T-helper 1 cell (primary cell): Measurements from ENCODE around the gene SPRED2.

Experiments used
- DNase-seq, 5 donors: peaks; one replicate each; pipeline ENCODE4 v3.0.0-alpha.2; 2012 to 2020

Gene SPRED2

DNA sequence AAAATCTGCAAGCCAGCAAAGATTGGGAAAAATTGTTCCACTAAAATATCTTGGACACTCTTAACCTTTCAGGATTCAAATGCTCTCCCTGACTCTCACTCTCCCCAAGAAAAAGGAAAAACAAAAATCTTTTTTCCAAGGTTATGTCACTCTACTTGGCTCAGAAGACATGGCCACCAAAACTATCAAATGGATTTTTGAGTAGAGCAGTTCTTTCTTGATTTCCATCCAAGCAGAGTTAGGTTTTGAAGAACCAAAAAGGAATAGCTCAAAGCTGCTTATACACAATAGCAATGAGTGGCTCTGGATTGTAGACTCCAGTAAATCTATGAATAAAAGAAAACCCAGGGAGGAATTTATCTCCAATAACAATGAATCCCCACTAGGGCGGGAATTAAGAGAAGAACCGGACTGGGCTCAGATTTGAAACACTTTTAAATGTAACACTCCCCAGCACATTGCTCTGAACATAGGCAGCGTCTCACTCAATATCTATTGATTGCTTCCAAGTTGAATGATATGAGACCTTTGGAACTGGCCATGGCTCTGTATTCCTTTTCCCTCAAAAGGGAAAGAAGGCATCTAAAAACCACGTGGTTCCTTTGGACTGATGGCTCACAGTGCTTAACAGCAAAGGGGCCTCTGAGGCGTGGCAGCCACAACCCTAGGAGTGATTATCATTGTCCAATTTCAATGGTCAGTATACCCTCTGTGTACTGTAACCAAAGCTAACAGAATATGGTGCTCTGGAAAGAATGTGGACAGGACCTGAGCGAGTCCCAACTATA is 68.3 kb downstream of the SPRED2 start:
- DNase-seq = no peak

DNA sequence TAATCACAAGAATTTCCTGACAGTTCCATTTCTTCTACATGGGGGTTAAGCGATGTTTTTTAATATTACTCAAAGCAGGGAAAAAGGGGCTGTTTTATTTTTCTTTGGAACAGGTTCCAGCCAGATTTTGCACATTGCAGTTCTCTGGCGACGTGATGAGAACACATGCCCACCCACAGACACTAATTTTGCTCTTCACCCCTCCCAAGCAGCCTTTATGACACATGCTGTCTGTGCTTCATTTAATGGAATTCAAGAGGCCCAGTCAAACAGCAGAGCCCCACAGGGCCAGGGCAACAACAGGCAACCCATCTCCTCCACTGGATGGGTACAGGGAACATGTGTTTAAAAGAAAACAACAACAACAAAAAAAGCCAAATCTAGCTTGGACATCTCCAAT is 70.8 kb downstream of the SPRED2 start:
- no peak for DNase-seq

DNA sequence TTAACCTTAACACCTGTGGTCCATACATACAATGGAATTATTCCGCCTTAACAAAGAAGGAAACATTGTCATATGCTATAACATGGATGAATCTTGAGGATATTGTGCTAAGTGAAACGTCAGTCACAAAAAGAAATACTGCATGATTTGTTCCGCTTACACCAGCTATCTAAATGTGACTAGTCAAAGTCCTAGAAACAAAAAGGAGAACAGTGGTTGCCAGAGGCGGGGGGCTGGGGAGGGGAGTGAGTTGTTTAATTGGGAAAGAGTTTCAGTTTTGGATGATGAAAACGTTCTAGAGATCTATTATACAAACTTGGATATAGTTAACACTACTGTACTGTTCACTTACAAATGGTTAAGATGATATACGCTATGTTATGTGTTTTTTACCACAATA is 72.0 kb downstream of the SPRED2 start:
- DNase-seq = no peak

DNA sequence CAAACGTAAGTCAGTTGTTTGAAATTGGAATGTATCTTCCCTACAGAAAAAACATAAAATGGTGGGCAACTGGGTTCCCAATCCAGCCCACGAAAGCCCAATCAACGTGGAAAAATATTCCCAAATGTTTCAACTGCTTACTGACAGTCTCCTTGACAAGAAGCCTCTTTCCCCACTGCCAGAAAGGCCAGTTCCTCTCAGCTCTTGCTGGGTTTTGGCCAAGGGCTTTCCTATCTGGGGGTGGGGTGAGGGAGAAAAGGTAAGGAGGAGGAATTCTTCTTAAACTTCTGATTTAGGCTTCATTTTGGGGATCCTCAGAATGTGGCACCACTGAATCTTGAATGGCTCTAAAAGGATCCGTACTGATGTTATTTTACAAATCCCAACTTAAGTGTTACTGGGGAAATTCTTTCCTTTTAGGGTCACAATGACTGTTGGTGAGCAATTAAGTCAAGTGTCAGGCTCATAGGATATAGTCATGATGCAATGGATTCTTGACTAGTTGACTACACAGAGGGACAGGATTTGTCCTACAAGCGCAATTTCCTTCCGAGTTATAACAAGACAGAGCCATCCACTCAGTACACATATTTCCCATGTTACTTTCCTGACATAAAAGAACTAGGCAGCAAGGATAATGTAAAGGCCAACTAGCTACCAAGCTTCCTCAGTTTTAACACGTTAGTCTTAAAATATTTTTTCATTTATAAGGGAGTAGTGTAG is 73.6 kb downstream of the SPRED2 start:
- DNase-seq = no peak

- peak in 1 of 5 donors; percentile 35 for DNase-seq
These were observed 74.5 kb downstream of the SPRED2 start for GRCh38 chr2:65357959-65358294.

GRCh38 chr2:65357095-65357958 is 75.1 kb downstream of the SPRED2 start:
- DNase-seq = no peak

- DNase-seq = no peak
These were observed 77.1 kb downstream of the SPRED2 start for GRCh38 chr2:65355186-65355831.

- no peak for DNase-seq
These were observed 77.6 kb downstream of the SPRED2 start for GRCh38 chr2:65354773-65355172.

GRCh38 chr2:65353927-65354326 is 78.5 kb downstream of the SPRED2 start:
- DNase-seq = no peak

GRCh38 chr2:65353046-65353445 is 79.4 kb downstream of the SPRED2 start:
- DNase-seq = no peak

DNA sequence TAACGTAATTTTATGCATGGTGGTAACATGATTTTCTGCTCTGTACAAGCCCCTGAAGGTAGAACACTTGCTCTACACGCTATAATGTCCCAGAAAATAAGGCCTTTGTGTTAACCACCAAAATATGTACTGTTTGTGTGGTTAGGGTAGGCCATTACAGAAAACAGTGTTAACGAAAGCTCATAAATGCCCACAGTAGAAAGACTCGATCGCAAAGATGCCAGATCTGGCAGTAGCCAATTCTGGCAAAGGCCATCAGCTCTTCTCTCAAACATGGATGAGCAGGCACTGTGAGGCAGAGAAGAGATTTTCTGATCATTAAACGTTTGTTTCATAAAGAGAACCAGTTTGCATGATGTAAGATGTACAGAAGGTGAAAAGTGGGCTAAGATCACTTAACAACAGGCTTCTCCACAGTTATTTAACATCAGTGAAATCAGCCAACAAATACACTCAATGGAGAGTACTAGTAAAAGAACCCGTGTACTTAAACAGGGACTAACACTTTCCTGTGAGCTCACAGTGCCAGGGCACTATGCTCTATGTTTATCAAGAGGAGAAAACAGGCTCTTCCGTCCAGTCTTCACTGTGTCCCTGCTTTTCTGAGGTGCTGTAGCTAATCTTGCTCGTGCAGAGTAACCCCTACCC is 80.3 kb downstream of the SPRED2 start:
- no peak for DNase-seq

DNA sequence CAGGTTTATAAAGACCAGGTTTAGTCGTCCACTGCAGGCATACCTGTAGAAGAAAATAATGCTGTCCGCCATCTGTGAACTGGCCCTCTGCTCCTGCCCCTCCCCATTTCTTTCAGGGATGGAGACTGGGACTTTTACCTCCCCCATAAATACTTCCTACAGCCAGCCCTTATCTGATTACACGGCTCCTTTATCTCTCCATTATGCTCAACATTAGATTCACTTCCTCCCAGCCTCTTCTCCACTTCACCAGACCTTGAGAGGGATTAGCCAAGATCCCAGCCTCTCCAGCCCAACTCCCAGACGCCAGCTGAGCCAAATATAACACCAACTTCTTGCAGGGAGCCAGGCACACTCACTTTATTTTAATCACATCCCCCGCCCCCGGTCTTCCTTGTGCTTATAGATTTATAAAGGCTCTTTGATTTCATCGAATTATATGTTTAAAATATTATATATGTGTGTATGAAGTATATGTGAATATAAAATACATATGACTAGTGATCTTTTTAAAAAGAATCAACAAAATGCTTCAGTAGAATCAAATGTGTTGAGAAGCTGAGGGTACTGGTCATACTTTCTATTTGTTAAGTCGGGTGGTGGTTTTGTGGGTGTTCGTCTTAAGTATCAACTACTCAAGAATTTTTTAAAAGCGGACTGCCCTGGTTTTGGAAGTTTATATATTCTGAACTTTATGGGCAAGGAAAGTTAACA is 81.0 kb downstream of the SPRED2 start:
- no peak for DNase-seq

DNA sequence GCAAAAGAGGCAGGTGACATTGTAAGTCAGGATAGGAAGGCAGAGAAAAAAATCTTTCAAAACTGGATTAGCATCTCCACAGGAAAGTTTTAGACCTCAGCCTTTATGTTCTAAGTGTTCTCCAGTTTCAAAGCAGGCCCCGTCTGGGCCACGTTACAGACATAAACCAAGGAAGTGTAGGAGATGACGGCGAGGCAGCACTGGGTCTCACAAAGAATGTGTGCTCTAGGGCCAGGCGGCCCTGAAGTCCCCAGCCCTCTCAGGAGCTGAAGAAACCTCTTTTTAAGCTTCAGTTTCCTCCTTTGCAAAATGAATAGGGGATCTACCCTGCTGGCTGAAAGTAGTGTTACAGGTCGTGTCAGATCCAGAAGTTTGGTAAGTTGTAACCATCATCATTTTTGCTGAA is 81.7 kb downstream of the SPRED2 start:
- DNase-seq = no peak

GRCh38 chr2:65349863-65350262 is 82.5 kb downstream of the SPRED2 start:
- DNase-seq = no peak

- DNase-seq = no peak
These were observed 84.5 kb downstream of the SPRED2 start for GRCh38 chr2:65347913-65348312.

DNA sequence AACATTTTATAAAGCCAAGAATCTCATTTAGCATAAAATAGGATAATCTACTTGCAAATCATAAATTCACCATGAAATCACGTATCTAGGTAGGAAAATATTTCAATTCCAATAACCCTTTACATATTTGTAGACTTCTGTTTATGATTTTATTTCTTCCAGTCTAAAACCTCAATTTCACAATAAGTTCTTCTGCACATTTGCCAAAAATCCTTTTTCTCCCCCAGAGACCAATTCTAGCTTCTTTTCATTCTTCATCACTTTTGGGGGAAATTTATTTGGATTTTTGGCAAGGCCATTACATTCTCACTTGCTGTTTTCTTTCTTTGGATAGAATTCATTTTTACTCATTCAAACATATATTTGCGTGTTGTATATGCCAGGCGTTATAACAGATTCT is 86.8 kb downstream of the SPRED2 start:
- no peak for DNase-seq

DNA sequence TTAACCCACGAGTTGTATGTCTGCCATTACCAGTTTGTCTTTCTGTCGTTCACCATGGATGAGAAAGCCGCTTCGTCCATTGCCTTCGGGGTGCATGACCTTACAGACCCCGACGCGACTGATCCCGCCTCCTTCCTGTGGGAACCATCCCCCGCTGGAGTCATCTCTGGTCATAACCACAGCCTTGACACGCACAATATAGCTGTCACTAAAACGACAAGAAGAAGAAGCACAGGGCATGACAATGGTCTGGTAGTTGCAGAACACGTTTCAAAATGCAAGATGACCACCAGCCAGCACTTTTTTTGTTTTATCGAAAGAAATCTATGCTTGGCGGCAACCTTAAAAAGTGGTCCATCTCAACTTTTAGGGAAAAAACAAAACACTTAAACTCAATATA is 87.7 kb downstream of the SPRED2 start:
- no peak for DNase-seq

GRCh38 chr2:65344182-65344581 is 88.2 kb downstream of the SPRED2 start:
- no peak for DNase-seq

- no peak for DNase-seq
These were observed 89.0 kb downstream of the SPRED2 start for GRCh38 chr2:65343386-65343785.

GRCh38 chr2:65340898-65341681 is 91.3 kb downstream of the SPRED2 start:
- DNase-seq = no peak

DNA sequence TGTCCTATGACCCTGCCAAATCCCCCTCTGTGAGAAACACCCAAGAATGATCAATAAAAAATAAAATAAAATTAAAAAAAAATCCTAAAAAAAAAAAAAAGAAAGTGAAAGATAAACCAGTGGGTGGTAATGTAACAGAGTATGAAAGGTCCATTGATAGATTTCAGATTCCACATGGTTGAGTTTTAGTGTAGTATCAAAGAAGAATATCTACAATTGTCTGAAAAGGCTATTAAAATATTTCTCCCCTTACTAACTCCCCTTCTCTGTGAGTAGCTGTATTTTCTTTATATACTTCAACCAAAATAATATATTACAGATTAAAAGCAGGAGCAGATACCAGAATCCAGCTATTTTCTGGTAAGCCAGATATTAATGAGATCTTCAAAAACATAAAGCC is 92.8 kb downstream of the SPRED2 start:
- DNase-seq = no peak
